Measurements from ENCODE around the gene TSPAN8. TPM values are rescaled to one million over a fixed set of nuclear protein-coding genes. Genes with fewer than 3 reads are reported as not detected.

Gene TSPAN8
- total and polyA plus RNA-seq, 10 of the 15 experiments (the other 5 are each of a cell fraction or from before 2014, with no cell fraction given) = 0.16 to 0.49 TPM; not detected in 8

DNA sequence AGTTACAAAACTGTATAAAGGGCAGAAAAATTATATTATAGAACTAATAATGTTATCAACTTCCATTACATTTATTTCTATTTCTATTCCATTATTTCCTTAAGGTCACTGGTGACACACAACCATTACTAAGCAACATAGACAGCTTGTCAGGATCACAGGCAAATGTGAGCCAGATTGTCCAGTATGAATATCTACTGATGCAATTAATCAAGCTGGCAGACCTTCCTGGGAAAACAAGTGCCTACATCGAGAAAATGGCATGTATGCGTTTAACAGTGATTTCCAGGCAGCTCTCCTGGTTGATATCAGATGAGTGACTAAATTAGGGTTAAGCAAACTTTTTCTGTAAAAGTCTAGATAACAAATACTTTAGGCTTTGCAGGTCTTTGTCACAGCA, 36.9 kb upstream of the TSPAN8 start:
- RAD21 ChIA-PET (ENCODE audit: unreplicated experiment) = no interaction called here
- no peak overlapping the region for H3K4me3 ChIP-seq
- H4K20me1 ChIP-seq (ENCODE audit: control insufficient read depth, insufficient read depth) = no peaks in the 10 kb centered on the region
- H2AFZ ChIP-seq (ENCODE audit: control insufficient read depth, low read depth, low read length) = no peak overlapping the region
- H3K4me1 ChIP-seq (ENCODE audit: control insufficient read depth, insufficient read depth, low read length) = no peaks in the 10 kb centered on the region
- 0% methylated on average over 2 of the region's 2 CpGs for WGBS (ENCODE audit: insufficient coverage, insufficient replicate concordance, low lambda C conversion rate, missing lambda C conversion rate)
- CTCF ChIA-PET = interaction anchor here (0.6 to 1.0 kb wide), 3 partner anchors 9 to 46 kb away, joined by 3 read pairs; no protein-coding TSS in a partner anchor
- H3K9ac ChIP-seq (ENCODE audit: control insufficient read depth, insufficient read depth, low read length) = no peak overlapping the region
- intact Hi-C loops (cut with micrococcal nuclease; ENCODE audit: unreplicated experiment) (no loop called here), in situ Hi-C loops (cut with MboI) (no loop called here)
- TF ChIP-seq, protein P1, sequence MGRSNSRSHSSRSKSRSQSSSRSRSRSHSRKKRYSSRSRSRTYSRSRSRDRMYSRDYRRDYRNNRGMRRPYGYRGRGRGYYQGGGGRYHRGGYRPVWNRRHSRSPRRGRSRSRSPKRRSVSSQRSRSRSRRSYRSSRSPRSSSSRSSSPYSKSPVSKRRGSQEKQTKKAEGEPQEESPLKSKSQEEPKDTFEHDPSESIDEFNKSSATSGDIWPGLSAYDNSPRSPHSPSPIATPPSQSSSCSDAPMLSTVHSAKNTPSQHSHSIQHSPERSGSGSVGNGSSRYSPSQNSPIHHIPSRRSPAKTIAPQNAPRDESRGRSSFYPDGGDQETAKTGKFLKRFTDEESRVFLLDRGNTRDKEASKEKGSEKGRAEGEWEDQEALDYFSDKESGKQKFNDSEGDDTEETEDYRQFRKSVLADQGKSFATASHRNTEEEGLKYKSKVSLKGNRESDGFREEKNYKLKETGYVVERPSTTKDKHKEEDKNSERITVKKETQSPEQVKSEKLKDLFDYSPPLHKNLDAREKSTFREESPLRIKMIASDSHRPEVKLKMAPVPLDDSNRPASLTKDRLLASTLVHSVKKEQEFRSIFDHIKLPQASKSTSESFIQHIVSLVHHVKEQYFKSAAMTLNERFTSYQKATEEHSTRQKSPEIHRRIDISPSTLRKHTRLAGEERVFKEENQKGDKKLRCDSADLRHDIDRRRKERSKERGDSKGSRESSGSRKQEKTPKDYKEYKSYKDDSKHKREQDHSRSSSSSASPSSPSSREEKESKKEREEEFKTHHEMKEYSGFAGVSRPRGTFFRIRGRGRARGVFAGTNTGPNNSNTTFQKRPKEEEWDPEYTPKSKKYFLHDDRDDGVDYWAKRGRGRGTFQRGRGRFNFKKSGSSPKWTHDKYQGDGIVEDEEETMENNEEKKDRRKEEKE (IDR thresholded peaks at IDR 0.05) = no peak
- TF ChIP-seq, protein P2, sequence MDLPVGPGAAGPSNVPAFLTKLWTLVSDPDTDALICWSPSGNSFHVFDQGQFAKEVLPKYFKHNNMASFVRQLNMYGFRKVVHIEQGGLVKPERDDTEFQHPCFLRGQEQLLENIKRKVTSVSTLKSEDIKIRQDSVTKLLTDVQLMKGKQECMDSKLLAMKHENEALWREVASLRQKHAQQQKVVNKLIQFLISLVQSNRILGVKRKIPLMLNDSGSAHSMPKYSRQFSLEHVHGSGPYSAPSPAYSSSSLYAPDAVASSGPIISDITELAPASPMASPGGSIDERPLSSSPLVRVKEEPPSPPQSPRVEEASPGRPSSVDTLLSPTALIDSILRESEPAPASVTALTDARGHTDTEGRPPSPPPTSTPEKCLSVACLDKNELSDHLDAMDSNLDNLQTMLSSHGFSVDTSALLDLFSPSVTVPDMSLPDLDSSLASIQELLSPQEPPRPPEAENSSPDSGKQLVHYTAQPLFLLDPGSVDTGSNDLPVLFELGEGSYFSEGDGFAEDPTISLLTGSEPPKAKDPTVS (IDR thresholded peaks at IDR 0.05; ENCODE audit: low read depth, low read length) = no peak
- TF ChIP-seq POLR2A (IDR thresholded peaks at IDR 0.05; ENCODE audit: low read depth, low read length) = no peak
- no peak for TF ChIP-seq POLR2AphosphoS2 (IDR thresholded peaks at IDR 0.05; ENCODE audit: low read depth, low read length)
- TF ChIP-seq RELA (IDR thresholded peaks at IDR 0.05; ENCODE audit: borderline replicate concordance, partially characterized antibody) = no peak
- TF ChIP-seq, protein P3, sequence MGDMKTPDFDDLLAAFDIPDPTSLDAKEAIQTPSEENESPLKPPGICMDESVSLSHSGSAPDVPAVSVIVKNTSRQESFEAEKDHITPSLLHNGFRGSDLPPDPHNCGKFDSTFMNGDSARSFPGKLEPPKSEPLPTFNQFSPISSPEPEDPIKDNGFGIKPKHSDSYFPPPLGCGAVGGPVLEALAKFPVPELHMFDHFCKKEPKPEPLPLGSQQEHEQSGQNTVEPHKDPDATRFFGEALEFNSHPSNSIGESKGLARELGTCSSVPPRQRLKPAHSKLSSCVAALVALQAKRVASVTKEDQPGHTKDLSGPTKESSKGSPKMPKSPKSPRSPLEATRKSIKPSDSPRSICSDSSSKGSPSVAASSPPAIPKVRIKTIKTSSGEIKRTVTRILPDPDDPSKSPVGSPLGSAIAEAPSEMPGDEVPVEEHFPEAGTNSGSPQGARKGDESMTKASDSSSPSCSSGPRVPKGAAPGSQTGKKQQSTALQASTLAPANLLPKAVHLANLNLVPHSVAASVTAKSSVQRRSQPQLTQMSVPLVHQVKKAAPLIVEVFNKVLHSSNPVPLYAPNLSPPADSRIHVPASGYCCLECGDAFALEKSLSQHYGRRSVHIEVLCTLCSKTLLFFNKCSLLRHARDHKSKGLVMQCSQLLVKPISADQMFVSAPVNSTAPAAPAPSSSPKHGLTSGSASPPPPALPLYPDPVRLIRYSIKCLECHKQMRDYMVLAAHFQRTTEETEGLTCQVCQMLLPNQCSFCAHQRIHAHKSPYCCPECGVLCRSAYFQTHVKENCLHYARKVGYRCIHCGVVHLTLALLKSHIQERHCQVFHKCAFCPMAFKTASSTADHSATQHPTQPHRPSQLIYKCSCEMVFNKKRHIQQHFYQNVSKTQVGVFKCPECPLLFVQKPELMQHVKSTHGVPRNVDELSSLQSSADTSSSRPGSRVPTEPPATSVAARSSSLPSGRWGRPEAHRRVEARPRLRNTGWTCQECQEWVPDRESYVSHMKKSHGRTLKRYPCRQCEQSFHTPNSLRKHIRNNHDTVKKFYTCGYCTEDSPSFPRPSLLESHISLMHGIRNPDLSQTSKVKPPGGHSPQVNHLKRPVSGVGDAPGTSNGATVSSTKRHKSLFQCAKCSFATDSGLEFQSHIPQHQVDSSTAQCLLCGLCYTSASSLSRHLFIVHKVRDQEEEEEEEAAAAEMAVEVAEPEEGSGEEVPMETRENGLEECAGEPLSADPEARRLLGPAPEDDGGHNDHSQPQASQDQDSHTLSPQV (IDR thresholded peaks at IDR 0.05) = no peak
- TF ChIP-seq NR2C1 (IDR thresholded peaks at IDR 0.05) = no peak
- TF ChIP-seq GATAD2B (conservative IDR thresholded peaks at IDR 0.05; ENCODE audit: low read depth) = no peak
- no peak for TF ChIP-seq CBFB (IDR thresholded peaks at IDR 0.05; ENCODE audit: low read depth)
- no peak for TF ChIP-seq SP1 (IDR thresholded peaks at IDR 0.05; ENCODE audit: low read depth, low read length)
- TF ChIP-seq, protein P4, sequence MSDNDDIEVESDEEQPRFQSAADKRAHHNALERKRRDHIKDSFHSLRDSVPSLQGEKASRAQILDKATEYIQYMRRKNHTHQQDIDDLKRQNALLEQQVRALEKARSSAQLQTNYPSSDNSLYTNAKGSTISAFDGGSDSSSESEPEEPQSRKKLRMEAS (IDR thresholded peaks at IDR 0.05; ENCODE audit: low read depth, low read length) = no peak
- no peak for TF ChIP-seq ZZZ3 (IDR thresholded peaks at IDR 0.05; ENCODE audit: control insufficient read depth, insufficient read length, low read depth)
- H3K36me3 ChIP-seq (ENCODE audit: control insufficient read depth in 2 of 2, insufficient read depth in 2 of 2, low read length in 1 of 2) = no peaks in the 10 kb centered on the region
- no peak overlapping the region for H3K27ac ChIP-seq (ENCODE audit: control insufficient read depth, insufficient read depth)
- SMC1A ChIA-PET (ENCODE audit: uncharacterized antibody, unreplicated experiment) = no interaction called here
- BruUV-seq (replicated peaks) = no TSS peak
- ATAC-seq (no peak), DNase-seq (ENCODE audit: low read depth, low spot score) (no peak), FAIRE-seq (no peak)
- no peaks in the 10 kb centered on the region for H3K9me3 ChIP-seq (replicated peaks; ENCODE audit: control insufficient read depth, insufficient read depth, low read length)
- no peaks in the 10 kb centered on the region for H3K27me3 ChIP-seq (replicated peaks in 1 of 2; ENCODE audit: control insufficient read depth in 2 of 2, insufficient read depth in 2 of 2, low read length in 1 of 2)
- no peaks in the 10 kb centered on the region for H3K79me2 ChIP-seq (ENCODE audit: control insufficient read depth, insufficient read depth, low read length)
- H3K4me2 ChIP-seq (ENCODE audit: control insufficient read depth, insufficient read depth) = no peak overlapping the region
- POLR2A ChIA-PET = no interaction called here
